AG04449 (cell line): Measurements from ENCODE around the gene LRRC23.
A peak's percentile ranks its signal among the peaks of the same experiment; 100 is the strongest.

Experiments
- CTCF ChIA-PET: fragments of 350-600 bp; formaldehyde crosslinking; extraction: SDS; loops from one replicate; lab custom pipeline; 2021; ENCODE audit warnings: antibody characterized with exemption; lab: Yijun Ruan, JAX
- POLR2A ChIA-PET: fragments of 400-600, 350-600 bp; formaldehyde crosslinking; extraction: SDS; loops from one replicate; lab custom pipeline; 2020; ENCODE audit warnings: antibody characterized with exemption, inconsistent platforms; lab: Yijun Ruan, JAX
- DNase-seq: peaks from one replicate; pipeline ENCODE4 v3.0.0-alpha.2; 2010; ENCODE audit warnings: low read depth, low spot score
- H3K4me3 ChIP-seq: 2 replicates; pipeline ENCODE4 v1.5.1; 2011; ENCODE audit warnings: low read depth, mild to moderate bottlenecking, control low read depth, low read length
- CTCF ChIP-seq: IDR thresholded peaks from one replicate; pipeline ENCODE4 v1.5.1; 2011; ENCODE audit warnings: mild to moderate bottlenecking, moderate library complexity, low read length, control low read depth, inconsistent platforms; ENCODE audit not compliant: insufficient read depth; ENCODE audit errors: missing control alignments

Gene LRRC23

GRCh38 chr12:6936636-6937480 lies 32.2 kb downstream of the LRRC23 start:
- POLR2A ChIA-PET = interaction anchor here (1.1 to 2.6 kb wide), 4 partner anchors 8 to 68 kb away, joined by 6 to 18 read pairs (median 10); no protein-coding TSS in a partner anchor
- no peak for DNase-seq
- H3K4me3 ChIP-seq = peak overlapping the region; percentile 63
- TF ChIP-seq CTCF = no peak
- CTCF ChIA-PET = interaction anchor here (0.8 to 10.1 kb wide), 17 partner anchors 8 to 176 kb away, joined by 3 to 134 read pairs (median 5); partner anchors contain the start of gene SPSB2

DNA sequence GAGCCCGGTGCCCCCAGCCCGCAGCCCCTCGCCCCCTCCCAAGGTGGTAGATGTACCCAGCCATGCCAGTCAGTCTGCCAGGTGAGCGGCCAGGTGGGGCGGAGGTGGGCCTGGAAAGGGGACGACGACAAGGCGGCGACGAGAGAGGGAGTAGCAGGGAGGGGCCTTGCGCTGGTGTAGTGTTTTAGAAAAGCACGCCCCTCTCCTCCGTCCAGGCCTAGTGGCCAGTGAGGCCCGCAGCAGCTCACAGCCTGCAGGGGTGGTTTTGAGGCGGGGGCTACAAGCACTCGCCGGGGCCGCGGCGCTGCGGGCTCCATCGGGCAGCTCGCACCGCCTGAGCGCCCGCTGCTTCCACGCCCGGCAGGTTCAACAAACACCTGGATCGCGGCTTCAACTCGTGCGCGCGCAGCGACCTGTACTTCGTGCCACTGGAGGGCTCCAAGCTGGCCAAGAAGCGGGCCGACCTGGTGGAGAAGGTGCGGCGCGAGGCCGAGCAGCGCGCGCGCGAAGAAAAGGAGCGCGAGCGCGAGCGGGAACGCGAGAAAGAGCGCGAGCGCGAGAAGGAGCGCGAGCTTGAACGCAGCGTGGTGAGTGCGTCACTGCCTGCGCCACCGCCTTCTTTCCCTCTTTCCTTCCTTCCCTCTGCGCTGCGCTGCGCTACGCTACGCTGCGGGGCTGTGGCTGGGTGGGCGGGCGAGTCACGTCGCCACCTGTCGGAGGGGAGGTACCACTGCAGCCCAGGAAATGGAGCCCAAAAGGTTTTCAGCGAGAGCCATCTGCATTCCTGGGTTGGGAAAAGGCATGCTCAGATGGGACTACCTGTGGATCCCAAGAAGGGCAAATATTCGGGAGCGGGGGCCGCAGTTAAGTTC lies 33.1 kb downstream of the LRRC23 start:
- POLR2A ChIA-PET = interaction anchor here (0.6 to 2.6 kb wide), 8 partner anchors 9 to 218 kb away, joined by 3 to 18 read pairs (median 4); partner anchors contain the start of genes PHB2, SPSB2 and TPI1
- TF ChIP-seq CTCF = peak; percentile 96
- DNase-seq = no peak
- H3K4me3 ChIP-seq = peak overlapping the region; percentile 63
- CTCF ChIA-PET = interaction anchor here (0.7 to 10.1 kb wide), 19 partner anchors 8 to 183 kb away, joined by 3 to 134 read pairs (median 4); partner anchors contain the start of gene SPSB2

DNA sequence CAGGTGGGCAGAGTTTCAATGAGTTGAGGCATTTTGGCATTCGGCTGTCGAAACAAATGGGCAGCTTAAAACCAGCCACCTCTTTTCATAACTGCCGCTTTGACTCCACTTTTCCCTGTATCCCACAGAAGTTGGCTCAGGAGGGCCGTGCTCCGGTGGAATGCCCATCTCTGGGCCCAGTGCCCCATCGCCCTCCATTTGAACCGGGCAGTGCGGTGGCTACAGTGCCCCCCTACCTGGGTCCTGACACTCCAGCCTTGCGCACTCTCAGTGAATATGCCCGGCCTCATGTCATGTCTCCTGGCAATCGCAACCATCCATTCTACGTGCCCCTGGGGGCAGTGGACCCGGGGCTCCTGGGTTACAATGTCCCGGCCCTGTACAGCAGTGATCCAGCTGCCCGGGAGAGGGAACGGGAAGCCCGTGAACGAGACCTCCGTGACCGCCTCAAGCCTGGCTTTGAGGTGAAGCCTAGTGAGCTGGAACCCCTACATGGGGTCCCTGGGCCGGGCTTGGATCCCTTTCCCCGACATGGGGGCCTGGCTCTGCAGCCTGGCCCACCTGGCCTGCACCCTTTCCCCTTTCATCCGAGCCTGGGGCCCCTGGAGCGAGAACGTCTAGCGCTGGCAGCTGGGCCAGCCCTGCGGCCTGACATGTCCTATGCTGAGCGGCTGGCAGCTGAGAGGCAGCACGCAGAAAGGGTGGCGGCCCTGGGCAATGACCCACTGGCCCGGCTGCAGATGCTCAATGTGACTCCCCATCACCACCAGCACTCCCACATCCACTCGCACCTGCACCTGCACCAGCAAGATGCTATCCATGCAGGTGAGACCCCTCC lies 34.0 kb downstream of the LRRC23 start:
- H3K4me3 ChIP-seq = peak overlapping the region; percentile 63
- ChIA-PET CTCF (interaction anchor here (0.7 to 10.1 kb wide), 21 partner anchors 7 to 184 kb away, joined by 3 to 134 read pairs (median 4); partner anchors contain the start of gene SPSB2), POLR2A (interaction anchor here (0.6 to 2.6 kb wide), 9 partner anchors 9 to 217 kb away, joined by 3 to 18 read pairs (median 5); partner anchors contain the start of genes PHB2, SPSB2 and TPI1)
- no peak for TF ChIP-seq CTCF
- no peak for DNase-seq

DNA sequence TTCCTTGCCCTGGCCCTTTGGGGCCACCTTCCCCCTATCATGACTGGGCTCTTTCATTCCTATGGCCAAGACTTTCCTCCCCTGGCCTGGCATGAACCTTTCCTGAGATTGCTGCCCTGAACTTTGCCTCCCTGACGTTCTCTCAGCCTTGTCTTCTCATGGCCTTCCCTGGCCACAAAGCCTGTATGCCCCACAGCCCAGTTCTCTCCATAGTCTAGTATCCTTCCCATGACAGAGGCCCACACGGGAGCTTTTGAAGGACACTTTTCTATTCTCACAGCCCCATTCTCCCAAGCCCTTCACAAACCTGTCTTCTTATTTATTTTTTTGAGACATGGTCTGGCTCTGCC lies 34.5 kb downstream of the LRRC23 start:
- DNase-seq = no peak
- POLR2A ChIA-PET = interaction anchor here (0.9 to 2.6 kb wide), 3 partner anchors 10 to 66 kb away, joined by 3 to 18 read pairs (median 5); partner anchors contain the start of gene SPSB2
- TF ChIP-seq CTCF = no peak
- no peak overlapping the region for H3K4me3 ChIP-seq
- CTCF ChIA-PET = interaction anchor here (1.2 to 10.1 kb wide), 10 partner anchors 8 to 70 kb away, joined by 3 to 134 read pairs (median 10); partner anchors contain the start of gene SPSB2

GRCh38 chr12:6941267-6941666 lies 36.6 kb downstream of the LRRC23 start:
- H3K4me3 ChIP-seq = no peak overlapping the region
- ChIA-PET POLR2A (interaction anchor here (1.2 to 1.4 kb wide), 2 partner anchors 11 to 25 kb away, joined by 3 to 4 read pairs; no protein-coding TSS in a partner anchor), CTCF (interaction anchor here (0.8 to 10.1 kb wide), 7 partner anchors 9 to 203 kb away, joined by 3 to 134 read pairs (median 4); no protein-coding TSS in a partner anchor)
- DNase-seq = no peak
- TF ChIP-seq CTCF = no peak
